K562 (cell line): ENCODE data around the gene IFT81. TPM values are rescaled to one million over a fixed set of nuclear protein-coding genes. Genes with fewer than 3 reads are reported as not detected.

ENCODE experiments used
- ATF1 ChIP-seq, 2 experiments: fragments of 450-650 bp in 1 of 2; IDR thresholded peaks; 2 replicates each; pipeline ENCODE4 v1.6.1; 2016; ENCODE audit warnings: missing compliant biosample characterization in 1 of 2, missing genetic modification characterization in 1 of 2
- ATF3 ChIP-seq, 2 experiments: fragments of 450-650 bp in 1 of 2; sonication (generic) in 1 of 2; formaldehyde crosslinking in 1 of 2; IDR thresholded peaks in 1 of 2; conservative IDR thresholded peaks in 1 of 2; 2 replicates each; pipeline versions ENCODE4 v1.6.1 to v1.8.1; 2016 to 2023; ENCODE audit warnings: mild to moderate bottlenecking in 2 of 2, moderate library complexity in 2 of 2, inconsistent platforms in 1 of 2, missing genetic modification reagents in 1 of 2
- BHLHE40 ChIP-seq: IDR thresholded peaks from 2 replicates; pipeline ENCODE4 v1.6.1; 2011; ENCODE audit warnings: low read length, improper control_type of control experiment
- CEBPB ChIP-seq: fragments of 450-650 bp; IDR thresholded peaks from 2 replicates; pipeline ENCODE4 v1.6.1; 2016; ENCODE audit warnings: missing genetic modification characterization, missing compliant biosample characterization
- EP300 ChIP-seq: IDR thresholded peaks from 2 replicates; pipeline ENCODE4 v1.6.1; 2012; ENCODE audit warnings: low read length, improper control_type of control experiment
- FOXJ2 ChIP-seq: fragments of 200-800 bp; sonication (Bioruptor generic); IDR thresholded peaks from 2 replicates; pipeline ENCODE4 v1.6.1; 2016; ENCODE audit warnings: missing genetic modification characterization, missing compliant biosample characterization
- REST ChIP-seq, 2 experiments: fragments of 450-650 bp; formaldehyde crosslinking in 1 of 2; IDR thresholded peaks; 2 replicates each; pipeline versions ENCODE4 v1.4.0 to v1.6.1; 2014 to 2020; ENCODE audit warnings: mild to moderate bottlenecking in 2 of 2, borderline replicate concordance in 1 of 2, low read depth in 1 of 2
- RREB1 ChIP-seq: fragments of 250-450 bp; sonication (Bioruptor Pico); IDR thresholded peaks from 2 replicates; pipeline ENCODE4 v1.4.0; 2020
- SMARCA4 ChIP-seq: fragments of 450-650 bp; IDR thresholded peaks from 2 replicates; pipeline ENCODE4 v1.6.1; 2016
- TSC22D4 ChIP-seq: fragments of 450-650 bp; IDR thresholded peaks from 2 replicates; pipeline ENCODE4 v1.6.1; 2016; ENCODE audit warnings: missing genetic modification characterization, missing biosample characterization, control low read depth
- polyA plus RNA-seq, 8 experiments: library from polyadenylated mRNA; depleted of rRNA in 4 of 8; stranded (reverse) in 5 of 8; unstranded in 3 of 8; fragments of >200 nt; fragmentation: Nextera tagmentation in 2 of 8; fragmentation: Illumina TruSeq in 1 of 8; extraction: Ambion mirVana in 2 of 8; extraction: Trizol in 1 of 8; gene quantifications; 2 replicates each; pipeline versions ENCODE4 v1.2.1 to v1.2.3, GENCODE V29; 2011 to 2014; ENCODE audit warnings: inconsistent platforms in 1 of 8, missing spikeins in 1 of 8
- total RNA-seq, 7 experiments: library from RNA; depleted of rRNA in 6 of 7; stranded (reverse); fragments of >200 nt in 6 of 7; fragmentation: Illumina TruSeq in 2 of 7; extraction: Trizol in 2 of 7; gene quantifications; 2 replicates each; pipeline versions ENCODE4 v1.2.1 to v1.2.3, GENCODE V29; 2011 to 2021; ENCODE audit warnings: low replicate concordance in 1 of 7

IFT81 gene
- total and polyA plus RNA-seq, 9 of the 15 experiments (the other 6 are each of a cell fraction or from before 2014, with no cell fraction given) = 2.8 to 11.9 (median 7.9) TPM

GRCh38 chr12:110266980-110267620 lies 142.9 kb downstream of the IFT81 start (continued):
- TF ChIP-seq REST (IDR thresholded peaks at IDR 0.05; ENCODE audit: borderline replicate concordance) (peak; percentile 38; the same call in 1 of the 2 replicates), REST (CRISPR knock-in tag; IDR thresholded peaks at IDR 0.05; ENCODE audit: low read depth) (no peak), ATF3 (IDR thresholded peaks at IDR 0.05) (peak; percentile 62), ATF3 (CRISPR knock-in tag; conservative IDR thresholded peaks at IDR 0.05) (no peak), SMARCA4 (peak; percentile 41; the same call in 1 of the 2 replicates), FOXJ2 (tag) (peak; percentile 93), ATF1 (CRISPR knock-in tag; IDR thresholded peaks at IDR 0.05) (no peak), ATF1 (tag; IDR thresholded peaks at IDR 0.05) (0 out of 2 replicates have a peak, but pooled peaks have one; percentile 15), BHLHE40 (peak; percentile 11; the same call in 1 of the 2 replicates), EP300 (peak; percentile 11; the same call in 1 of the 2 replicates), CEBPB (tag) (peak; percentile 80), TSC22D4 (tag) (no peak), RREB1 (CRISPR knock-in tag) (no peak)
